ENCODE data around the gene BUB3.
A peak's percentile ranks its signal among the peaks of the same experiment; 100 is the strongest.

Gene BUB3

DNA sequence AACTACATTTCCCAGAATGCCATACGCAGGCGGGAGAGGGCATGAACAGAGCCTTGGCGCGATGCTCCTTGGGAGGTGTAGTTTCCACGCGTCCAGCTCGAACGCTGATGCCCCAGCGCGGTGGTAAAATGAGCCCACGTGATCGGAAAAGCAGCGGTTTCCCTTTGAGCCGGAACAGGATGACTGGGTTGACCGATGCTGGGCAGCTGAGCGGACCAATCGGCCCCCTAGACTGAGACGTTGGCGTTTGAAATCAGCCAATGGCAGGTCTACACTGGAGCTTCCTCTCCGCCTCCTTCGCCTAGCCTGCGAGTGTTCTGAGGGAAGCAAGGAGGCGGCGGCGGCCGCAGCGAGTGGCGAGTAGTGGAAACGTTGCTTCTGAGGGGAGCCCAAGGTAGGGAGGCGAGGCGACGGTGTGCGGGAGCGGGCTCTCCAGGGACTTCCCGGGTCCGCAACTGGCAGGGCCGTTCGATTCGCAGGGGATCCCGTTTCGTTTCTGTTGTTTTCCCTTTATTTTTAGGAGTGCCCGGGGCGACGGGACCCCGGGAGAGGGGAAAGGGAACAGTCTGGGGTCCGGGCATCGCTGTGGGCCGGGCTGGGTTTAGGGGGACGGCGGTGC is at the start of gene BUB3:
BUB3 (plus strand) TSS at position 311 of the 619 bp plus-strand sequence. CDS start 516 bp downstream, outside the sequence.
- DNase-seq: peak; percentile 99

- no peak for DNase-seq
These were observed 44.7 kb upstream of the BUB3 start for GRCh38 chr10:123109466-123109865.

DNA sequence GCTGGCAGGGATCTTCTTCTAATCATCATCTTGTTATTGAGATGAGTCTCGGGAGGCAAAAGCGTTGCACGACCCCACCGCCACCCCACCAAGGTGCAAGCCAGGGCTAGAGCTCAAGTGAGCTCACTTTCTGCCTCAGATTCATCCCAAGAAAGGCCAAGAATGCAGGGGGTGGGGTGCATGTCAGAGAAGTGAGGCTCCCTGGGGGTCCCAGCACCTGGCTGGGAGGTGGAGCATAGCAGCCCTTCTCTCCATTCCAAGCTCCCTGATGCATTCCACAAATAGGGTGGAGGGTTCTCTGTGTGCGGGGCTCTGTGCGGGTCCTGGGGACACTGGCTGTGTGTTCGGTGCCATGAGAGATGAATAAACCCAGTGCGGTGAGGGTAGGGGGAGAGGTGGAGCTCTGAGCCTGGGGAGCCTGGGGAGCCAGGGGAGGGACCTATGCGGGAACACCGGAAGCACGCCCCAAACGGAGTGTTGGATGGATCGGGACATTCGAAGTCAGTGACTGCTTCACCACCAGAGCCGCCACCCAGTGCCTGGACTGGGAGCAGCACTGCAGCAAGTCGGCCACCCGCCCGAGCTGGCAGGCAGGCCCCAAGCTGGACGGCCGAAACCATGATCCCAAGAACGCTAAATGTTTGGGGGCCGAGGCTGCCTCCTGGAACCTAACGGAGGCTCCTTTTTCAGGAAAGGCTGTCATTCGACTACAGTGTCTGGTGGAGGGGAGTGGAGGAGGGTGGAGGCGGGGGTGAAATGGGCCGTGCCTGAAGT is 36.4 kb upstream of the BUB3 start:
- DNase-seq: no peak

DNA sequence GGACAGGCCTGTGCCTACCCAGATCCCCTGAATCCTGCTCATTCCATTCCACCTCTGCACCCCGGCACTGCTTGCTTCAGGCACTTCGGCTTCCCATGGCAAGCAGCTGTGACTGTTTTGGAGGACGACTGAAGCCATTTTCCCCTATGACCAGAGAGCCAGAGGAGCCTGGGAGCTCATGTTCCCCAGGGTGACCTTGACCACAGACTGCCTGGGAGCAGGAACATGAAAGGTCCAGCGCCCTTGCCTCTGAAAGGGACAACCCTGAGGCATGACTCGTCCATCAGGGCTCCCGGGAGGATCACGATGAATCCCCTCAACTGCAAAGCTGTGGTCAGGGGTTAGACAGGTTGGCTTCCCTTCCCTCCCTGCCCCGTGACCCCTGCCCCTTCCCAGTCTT is 35.1 kb upstream of the BUB3 start:
- no peak for DNase-seq

DNA sequence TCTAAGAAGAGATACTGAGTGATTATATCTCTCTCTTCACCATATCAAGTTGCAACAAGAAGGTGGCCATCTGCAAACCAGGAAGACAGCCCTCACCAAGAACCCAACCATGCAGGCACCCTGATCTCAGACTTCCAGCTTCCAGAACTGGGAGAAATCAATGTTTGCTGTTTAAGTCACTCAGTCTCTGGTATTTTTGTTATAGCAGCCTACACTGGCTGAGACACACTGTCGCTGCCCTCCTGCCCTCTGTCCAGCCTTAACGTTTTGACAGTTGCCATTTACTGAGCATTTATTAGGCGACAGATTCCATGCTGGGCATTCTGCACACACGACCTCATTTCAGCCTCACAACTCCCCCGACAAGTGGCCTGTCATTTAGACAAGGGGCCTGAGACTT is 28.0 kb upstream of the BUB3 start:
- no peak for DNase-seq

GRCh38 chr10:123129618-123130271 is 24.5 kb upstream of the BUB3 start:
- DNase-seq: no peak

DNA sequence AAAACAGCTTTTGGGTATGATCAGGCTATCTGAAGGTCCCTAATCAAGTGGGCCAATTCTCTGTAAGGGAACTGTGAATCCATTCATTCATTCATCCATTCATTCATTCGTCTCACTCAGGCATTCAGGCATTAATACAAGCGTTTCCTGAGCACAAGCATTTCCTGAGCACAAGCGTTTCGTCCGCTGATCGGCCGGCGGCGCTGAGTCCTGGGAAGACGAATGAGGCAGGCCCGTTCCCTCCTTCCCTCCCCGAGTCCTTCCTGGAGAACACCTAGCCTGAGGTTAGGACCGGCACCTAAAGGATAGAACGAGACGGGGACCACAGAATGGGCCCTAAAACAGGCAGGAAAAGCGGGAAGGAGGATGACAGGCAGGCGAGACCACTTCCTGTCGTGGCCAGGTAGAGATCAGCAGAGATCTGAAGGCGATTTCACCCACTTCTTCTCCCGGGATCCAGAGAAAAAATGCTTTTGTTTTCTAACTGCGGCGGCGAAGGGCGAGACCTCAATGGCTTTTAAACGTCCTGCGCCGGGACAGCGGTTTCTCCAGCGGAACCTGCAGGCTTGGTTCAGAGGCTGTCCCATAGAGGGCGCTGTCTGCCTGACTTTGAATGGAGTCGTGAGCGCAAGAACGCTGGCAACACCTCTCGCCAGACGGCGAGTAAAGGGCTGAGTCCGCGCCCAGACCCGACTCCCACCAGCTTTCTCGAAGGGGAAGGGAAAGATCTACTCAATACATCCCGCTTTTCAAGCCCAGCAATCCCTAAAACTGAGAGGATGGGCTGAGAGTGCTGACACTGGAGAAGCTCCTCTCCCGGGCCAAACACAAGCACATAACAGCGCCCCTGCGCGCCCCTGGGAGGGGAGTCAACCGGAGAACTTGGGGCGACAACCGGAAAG is 21.4 kb upstream of the BUB3 start:
- DNase-seq: peak; percentile 67

- no peak for DNase-seq
These were observed 20.5 kb upstream of the BUB3 start for GRCh38 chr10:123133541-123134342.

GRCh38 chr10:123134343-123134914 is 19.8 kb upstream of the BUB3 start:
- DNase-seq: no peak

DNA sequence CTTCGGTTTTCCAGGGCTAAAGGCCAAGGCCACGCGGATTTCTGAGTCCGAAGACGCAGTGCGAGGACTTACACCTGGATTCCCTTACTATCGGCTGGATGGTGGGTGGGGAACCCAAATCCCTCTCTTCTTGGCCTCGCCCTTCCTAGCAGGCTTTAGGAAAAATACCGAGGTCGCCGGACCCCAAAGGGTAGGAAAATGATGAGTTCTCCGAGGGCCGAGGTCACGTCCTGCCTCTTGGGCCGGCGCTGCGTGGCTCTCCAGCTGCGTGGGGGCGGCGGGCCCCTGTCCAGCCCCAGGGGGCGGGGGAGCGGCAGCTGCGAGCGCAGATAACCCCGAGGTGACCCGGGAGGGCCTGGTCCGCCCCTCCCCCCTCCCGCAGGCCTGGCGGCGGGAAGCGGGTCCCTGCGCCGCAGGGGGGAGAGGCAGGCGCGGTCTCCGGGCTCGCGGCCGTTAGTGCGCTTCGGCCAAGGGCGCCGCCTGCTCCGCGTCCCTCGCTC is 19.2 kb upstream of the BUB3 start:
- DNase-seq: no peak

GRCh38 chr10:123135415-123136141 is 18.6 kb upstream of the BUB3 start, which contains the start of gene HMX3:
TSS of gene HMX3 (plus strand) at chr10:123135970. CDS start at chr10:123136051, 81 bp downstream.
- DNase-seq: no peak

- no peak for DNase-seq
These were observed 17.9 kb upstream of the BUB3 start for GRCh38 chr10:123136221-123136805.

- DNase-seq: no peak
These were observed 17.2 kb upstream of the BUB3 start for GRCh38 chr10:123136806-123137642.

- no peak for DNase-seq
These were observed 15.1 kb upstream of the BUB3 start for GRCh38 chr10:123139165-123139520.

DNA sequence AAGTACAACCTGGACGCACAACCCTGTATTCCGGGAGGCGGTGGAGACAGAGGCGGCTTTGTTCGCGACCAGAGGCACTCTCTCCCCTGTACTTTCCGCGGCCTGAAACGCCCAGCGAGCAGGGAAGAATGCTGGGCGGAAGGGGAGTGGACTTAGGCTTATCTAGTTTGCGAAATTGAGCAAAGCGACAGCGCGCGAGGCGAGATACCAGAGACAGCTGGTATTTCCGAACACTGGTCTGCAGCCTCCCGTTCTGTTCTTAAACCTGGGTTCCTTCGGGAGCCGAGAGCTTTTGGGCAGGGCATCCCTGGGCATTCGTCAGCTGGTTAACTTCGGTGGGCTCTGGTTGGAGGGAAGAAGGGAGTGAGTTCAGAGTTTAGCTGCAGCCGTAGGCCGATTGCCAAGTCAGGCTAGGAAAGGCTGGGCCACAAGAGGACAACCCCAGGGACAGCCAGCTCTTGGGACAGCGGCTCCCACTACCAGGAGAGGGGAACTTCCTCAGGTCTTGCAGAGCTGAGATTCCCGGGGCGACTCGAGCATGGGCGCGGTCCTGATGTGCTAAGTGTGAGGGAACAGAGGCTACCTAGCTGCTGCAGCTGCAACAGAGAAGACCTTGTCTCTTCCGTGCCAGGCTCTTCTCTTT is 14.6 kb upstream of the BUB3 start:
- DNase-seq: peak; percentile 3

- no peak for DNase-seq
These were observed 13.8 kb upstream of the BUB3 start for GRCh38 chr10:123140164-123140982.

GRCh38 chr10:123140983-123141390 is 13.2 kb upstream of the BUB3 start:
- DNase-seq: no peak
